ENCODE measurements around the gene ADGRA3. TPM values are rescaled to one million over a fixed set of nuclear protein-coding genes. Genes with fewer than 3 reads are reported as not detected.

Gene ADGRA3
- total RNA-seq, 4 donors from 2014 or later, result 19.6 to 58.2 (median 35.1) TPM

DNA sequence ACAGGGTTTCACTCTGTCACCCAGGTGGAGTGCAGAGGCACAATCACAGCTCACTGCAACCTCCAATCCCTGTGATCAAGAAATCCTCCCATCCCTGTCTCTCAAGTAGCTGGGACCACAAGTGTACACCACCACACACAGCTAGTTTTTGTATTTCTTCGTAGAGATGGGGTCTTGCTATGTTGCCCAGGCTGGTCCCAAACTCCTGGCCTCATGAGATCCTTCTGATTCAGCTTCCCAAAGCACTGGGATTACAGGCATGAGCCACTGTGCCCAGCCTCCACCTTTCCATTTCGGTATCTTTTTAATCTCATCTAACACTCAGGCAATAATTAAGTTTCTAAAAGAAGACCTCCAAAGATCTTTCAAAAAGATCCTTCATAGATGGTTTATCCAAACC is 22.9 kb downstream of the ADGRA3 start:
- DNase-seq, result no peak
- TF ChIP-seq POLR2A (IDR thresholded peaks at IDR 0.05), result no peak
- TF ChIP-seq, protein P1, sequence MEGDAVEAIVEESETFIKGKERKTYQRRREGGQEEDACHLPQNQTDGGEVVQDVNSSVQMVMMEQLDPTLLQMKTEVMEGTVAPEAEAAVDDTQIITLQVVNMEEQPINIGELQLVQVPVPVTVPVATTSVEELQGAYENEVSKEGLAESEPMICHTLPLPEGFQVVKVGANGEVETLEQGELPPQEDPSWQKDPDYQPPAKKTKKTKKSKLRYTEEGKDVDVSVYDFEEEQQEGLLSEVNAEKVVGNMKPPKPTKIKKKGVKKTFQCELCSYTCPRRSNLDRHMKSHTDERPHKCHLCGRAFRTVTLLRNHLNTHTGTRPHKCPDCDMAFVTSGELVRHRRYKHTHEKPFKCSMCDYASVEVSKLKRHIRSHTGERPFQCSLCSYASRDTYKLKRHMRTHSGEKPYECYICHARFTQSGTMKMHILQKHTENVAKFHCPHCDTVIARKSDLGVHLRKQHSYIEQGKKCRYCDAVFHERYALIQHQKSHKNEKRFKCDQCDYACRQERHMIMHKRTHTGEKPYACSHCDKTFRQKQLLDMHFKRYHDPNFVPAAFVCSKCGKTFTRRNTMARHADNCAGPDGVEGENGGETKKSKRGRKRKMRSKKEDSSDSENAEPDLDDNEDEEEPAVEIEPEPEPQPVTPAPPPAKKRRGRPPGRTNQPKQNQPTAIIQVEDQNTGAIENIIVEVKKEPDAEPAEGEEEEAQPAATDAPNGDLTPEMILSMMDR (IDR thresholded peaks at IDR 0.05), result no peak
- H3K27ac ChIP-seq, result no peak overlapping the region
- H3K4me3 ChIP-seq, result no peak overlapping the region
- no peaks in the 10 kb centered on the region for H3K27me3 ChIP-seq
- no peaks in the 10 kb centered on the region for H3K9me3 ChIP-seq
- H3K36me3 ChIP-seq, result no peaks in the 10 kb centered on the region
- peaks cover 0 to 11% (median 0%) of the 10 kb centered on the region in 4 donors for H3K4me1 ChIP-seq

DNA sequence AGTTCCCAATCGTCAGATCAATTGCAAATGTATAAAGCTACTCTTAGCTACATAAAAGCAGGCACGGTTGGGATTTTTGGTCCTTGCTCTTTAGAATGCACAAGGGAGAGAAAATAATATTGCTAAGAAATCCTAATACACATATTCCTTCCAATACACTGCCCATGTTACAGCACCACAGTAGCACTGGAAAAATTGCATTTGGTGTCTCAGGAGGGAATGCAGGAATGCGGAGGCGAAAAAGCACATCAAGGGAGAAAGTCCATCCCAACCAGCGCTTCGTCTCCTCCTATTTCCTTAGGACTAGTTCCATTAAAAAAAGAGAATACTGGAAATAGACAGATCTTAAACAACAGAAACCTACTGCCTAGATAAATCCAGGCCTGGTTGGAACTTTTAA is 23.9 kb downstream of the ADGRA3 start:
- Histone ChIP-seq H3K36me3 (no peaks in the 10 kb centered on the region), H3K9me3 (no peaks in the 10 kb centered on the region), H3K27me3 (no peaks in the 10 kb centered on the region), H3K27ac (no peak overlapping the region), H3K4me3 (no peak overlapping the region), H3K4me1 (peaks cover 0 to 11% (median 0%) of the 10 kb centered on the region in 4 donors)
- no peak for TF ChIP-seq POLR2A (IDR thresholded peaks at IDR 0.05)
- TF ChIP-seq, protein P1 (IDR thresholded peaks at IDR 0.05), result no peak
- DNase-seq, result no peak

DNA sequence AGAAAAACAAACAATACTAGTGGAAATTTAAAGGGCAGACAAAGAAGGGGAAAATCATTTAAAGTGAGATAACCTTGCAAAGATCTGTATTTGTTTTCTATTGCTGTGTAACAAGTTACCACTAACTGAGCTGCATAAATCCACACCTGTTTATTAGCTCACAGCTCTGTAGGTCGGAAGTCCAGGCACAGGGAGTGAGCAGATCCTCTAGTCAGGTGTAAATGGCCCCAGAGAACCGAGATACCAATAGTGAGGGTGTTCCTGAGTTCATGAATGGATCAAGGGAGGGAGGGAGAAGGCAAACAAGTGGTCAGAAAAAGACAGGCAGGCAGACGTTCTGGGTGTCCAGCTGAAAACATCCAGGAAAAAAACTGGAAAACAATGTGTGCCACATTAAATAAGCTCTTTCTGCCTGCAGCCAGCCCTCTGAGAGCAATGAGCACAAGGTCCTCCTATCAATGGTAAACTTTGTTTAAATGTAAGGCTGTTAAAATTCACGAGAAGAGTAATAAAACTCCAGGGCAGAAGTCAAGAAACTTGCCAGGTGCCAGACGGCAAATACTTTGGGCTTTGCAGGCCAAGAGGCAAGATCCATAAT is 25.0 kb downstream of the ADGRA3 start:
- DNase-seq, result peak in 1 of 3 donors; percentile 73
- peaks cover 0 to 11% (median 0%) of the 10 kb centered on the region in 4 donors for H3K4me1 ChIP-seq
- peak overlapping the region in 1 of 4 donors; percentile 3 for H3K4me3 ChIP-seq
- no peaks in the 10 kb centered on the region for H3K9me3 ChIP-seq
- no peaks in the 10 kb centered on the region for H3K36me3 ChIP-seq
- TF ChIP-seq POLR2A (IDR thresholded peaks at IDR 0.05), result no peak
- TF ChIP-seq, protein P1 (IDR thresholded peaks at IDR 0.05), result no peak
- peak overlapping the region in 3 of 4 donors; percentile 29 to 75 (median 32) for H3K27ac ChIP-seq
- H3K27me3 ChIP-seq, result no peaks in the 10 kb centered on the region

- H3K4me3 ChIP-seq, result no peak overlapping the region
- H3K9me3 ChIP-seq, result no peaks in the 10 kb centered on the region
- H3K4me1 ChIP-seq, result peaks cover 0 to 22% (median 0%) of the 10 kb centered on the region in 4 donors
- no peaks in the 10 kb centered on the region for H3K27me3 ChIP-seq
- no peak overlapping the region for H3K27ac ChIP-seq
- no peak for TF ChIP-seq POLR2A (IDR thresholded peaks at IDR 0.05)
- TF ChIP-seq, protein P1 (IDR thresholded peaks at IDR 0.05), result no peak
- H3K36me3 ChIP-seq, result no peaks in the 10 kb centered on the region
- DNase-seq, result no peak
Observed at GRCh38 chr4:22488106-22488505, 27.8 kb downstream of the ADGRA3 start.

DNA sequence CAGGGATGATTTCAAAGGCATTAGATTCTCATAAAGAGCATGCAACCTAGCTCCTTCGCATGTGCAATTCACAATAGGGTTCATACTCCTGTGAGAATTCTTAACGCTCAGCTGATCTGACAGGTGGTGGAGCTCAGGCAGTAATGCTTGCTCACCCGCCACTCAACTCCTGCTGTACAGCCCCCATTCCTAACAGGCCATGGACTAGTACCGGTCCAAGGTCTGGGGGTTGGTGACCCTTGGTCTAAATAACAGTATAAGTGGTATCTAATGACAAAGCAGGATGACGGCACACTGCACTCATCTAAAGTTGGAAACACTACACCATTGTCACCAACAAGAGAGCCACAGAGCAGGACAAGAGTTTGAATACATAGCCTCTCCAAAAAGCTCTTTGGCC is 28.5 kb downstream of the ADGRA3 start:
- H3K36me3 ChIP-seq, result no peaks in the 10 kb centered on the region
- DNase-seq, result no peak
- H3K27me3 ChIP-seq, result no peaks in the 10 kb centered on the region
- H3K9me3 ChIP-seq, result no peaks in the 10 kb centered on the region
- no peak overlapping the region for H3K4me3 ChIP-seq
- peaks cover 0 to 22% (median 0%) of the 10 kb centered on the region in 4 donors for H3K4me1 ChIP-seq
- no peak overlapping the region for H3K27ac ChIP-seq
- TF ChIP-seq, protein P1 (IDR thresholded peaks at IDR 0.05), result no peak
- TF ChIP-seq POLR2A (IDR thresholded peaks at IDR 0.05), result no peak
